T-helper 2 cell treated with Interferon-gamma antibody and Interleukin-4, amounts not matched to agents 100 ng/mL and 5 ng/mL, for 36 hours (primary cell): ENCODE data around the gene QDPR. TPM values are rescaled to one million over a fixed set of nuclear protein-coding genes. Genes with fewer than 3 reads are reported as not detected.
"Not testable (repeated sequence)": the region's sequence is repeated elsewhere in the genome, so short reads cannot be mapped to it uniquely, and the experiment has no call there.

Source experiments
- intact Hi-C: fragments of 100-400 bp; cut with micrococcal nuclease; formaldehyde crosslinking; loops from one replicate; pipeline ENCODE4 v1.15.1; 2023
- total RNA-seq: library from RNA; stranded (reverse); gene quantifications from 2 replicates; pipeline ENCODE4 v1.2.3, GENCODE V29; 2022

QDPR gene
- 21.0 and 21.8 TPM in 2 replicates for total RNA-seq

- intact Hi-C loops = loop anchor here (1.0 to 5.0 kb wide), 3 partner anchors 65 to 510 kb away; partner anchors contain the start of genes LAP3, LCORL and MED28
Measured at GRCh38 chr4:17511950-17512795, at the start of gene QDPR. Gene QDPR (minus strand): TSS chr4:17512090. CDS start chr4:17512054, 36 bp downstream.

DNA sequence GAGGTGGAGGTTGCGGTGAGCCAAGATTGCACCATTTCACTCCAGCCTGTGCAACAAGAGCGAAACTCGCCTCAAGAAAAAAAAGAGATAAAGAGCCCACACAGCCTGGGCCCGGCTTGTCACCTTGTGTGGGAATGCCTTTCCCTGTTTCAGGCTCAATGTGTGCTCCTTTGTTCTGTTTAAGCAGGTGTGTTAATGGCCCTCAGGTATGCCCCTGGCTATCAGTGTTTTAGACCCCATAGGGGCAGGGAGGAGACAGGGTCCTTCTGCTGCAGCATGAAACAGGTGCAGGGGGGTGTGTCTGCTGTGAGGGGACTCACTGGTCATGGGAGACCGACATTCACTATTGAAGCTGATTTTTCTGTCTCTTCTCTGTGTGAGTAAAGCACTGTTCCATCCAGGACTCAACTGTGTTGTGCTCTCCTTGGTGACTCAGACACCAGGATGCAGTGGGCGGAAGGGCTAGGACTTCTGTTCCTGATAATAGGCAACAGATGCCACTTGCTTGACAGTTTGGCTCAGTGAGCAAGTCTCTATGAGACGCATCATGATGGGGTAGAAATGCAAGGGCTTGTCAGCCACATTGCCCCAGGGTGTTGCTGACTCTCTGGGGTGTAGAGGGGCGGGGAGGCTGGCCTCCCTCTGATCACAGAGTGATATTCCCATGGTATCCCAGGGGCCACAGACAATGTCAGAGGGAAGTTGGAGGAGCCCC is 49.5 kb upstream of the QDPR start:
- intact Hi-C loops = no loop called here

- intact Hi-C loops = no loop called here
Measured at GRCh38 chr4:17560065-17560673, 48.3 kb upstream of the QDPR start.

DNA sequence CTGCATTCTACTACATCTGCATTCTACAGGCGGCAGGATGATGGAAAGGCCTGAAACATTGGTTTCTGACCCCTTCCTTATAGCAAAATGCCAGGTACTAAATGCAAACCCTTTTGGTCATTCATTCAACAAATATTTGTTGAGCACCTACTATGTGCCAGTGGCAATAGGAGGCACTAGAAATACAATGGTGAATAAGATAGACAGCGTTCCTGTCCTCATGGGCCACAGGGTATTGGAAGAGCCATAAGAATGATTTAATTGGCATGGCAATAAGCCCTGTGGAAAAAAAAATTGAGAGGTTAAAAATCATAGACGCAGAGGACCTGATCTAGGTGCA is 47.8 kb upstream of the QDPR start:
- intact Hi-C loops = no loop called here

- intact Hi-C loops = no loop called here
Measured at GRCh38 chr4:17558941-17559708, 47.2 kb upstream of the QDPR start.

DNA sequence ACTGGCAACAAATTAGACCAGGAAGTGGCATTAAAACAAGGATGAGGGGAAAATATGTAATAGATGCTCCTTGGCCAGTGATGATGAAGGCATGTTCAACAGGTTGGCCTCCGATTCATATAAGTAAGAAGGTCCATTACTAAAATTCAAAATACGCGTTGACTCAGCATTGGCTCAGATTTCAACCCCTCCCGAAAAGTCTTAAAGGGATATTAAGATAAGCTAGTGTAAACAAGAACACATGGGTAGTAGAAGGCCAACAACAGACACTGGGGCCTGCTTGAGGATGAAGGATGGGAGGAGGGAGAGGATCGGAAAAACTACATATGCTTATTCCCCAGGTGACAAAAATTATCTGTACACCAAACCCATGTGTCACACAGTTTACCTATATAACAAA is 46.0 kb upstream of the QDPR start:
- intact Hi-C loops = no loop called here

DNA sequence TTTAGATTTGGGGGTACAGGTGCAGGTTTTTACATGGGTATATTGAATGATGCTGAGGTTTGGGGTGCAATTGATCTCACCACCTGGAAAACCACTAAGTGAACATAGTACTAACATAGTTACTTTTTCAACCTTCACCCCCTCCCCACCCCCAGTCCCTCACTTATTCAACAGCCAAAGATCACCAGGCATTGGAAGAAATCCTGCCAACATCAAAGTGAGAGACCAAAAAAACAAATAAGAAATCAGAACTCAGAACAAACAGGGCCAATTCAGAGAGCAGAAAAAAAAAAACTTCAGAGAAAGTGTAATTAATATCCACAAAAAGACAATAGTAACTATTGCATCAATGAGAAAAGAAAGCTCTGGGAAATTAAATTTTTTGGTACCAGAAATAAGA is 44.6 kb upstream of the QDPR start:
- intact Hi-C loops = no loop called here

DNA sequence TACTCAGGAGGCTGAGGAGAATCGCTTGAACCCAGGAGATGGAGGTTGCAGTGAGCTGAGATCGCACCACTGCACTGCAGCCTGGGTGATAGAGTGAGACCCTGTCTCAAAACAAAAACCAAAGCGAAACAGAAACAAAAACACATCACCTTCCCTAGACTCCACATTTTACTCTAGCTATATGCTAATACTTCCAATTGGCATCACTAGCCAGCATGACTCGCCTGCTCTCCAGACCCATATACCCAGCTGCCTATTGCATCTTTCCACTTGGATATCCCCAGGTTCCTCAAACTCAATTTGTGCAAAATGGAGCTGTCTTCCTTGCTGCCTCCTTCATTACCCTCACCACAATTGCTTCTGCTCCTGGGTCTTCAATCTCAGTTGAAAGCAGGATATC is 42.7 kb upstream of the QDPR start:
- intact Hi-C loops = no loop called here

GRCh38 chr4:17552427-17552826 is 40.5 kb upstream of the QDPR start:
- intact Hi-C loops = no loop called here

DNA sequence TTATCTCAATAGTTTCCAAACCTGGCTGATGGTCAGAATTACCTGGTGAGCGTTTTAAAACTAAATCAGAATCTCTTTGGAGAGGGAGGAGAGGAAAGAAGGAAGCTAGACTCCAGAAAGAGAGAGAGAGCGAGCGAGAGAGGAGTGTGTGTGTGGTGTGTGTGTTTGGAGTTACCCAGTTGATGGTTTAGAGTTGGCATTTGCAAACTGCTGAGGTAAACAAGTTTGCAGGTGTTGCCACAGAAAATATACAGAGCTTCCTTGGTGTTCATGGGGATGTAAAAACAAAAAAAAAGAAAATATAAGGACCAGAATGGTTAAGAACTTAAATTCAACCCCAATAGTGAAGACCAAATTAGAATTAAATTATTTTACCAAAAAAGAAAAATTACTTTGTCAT is 38.7 kb upstream of the QDPR start:
- intact Hi-C loops = no loop called here

- intact Hi-C loops = loop anchor here (10.0 kb wide), 1 partner anchor 818 kb away; no protein-coding TSS in a partner anchor
Measured at GRCh38 chr4:17546678-17547077, 34.8 kb upstream of the QDPR start.

DNA sequence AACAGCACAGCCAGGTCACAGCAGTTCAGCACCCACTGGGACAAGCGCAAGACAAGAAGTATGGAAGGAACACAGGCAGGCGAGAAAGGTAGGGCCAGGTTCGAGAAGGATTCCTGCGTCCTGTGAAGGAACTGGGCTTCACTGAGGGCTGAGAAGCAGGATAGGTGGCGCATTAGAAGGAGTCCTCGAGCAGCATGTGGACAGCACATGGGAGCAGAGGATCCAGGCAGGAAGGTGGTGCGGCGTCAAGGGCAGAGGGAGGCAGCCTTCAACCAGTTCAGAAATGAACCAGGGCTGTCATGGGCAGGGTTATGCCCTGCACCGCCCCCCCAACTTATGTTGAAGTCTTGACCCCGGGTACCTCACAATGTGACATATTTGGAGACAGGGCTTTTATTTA is 34.3 kb upstream of the QDPR start:
- intact Hi-C loops = loop anchor here (10.0 kb wide), 1 partner anchor 819 kb away; no protein-coding TSS in a partner anchor

GRCh38 chr4:17545374-17546140 is 33.7 kb upstream of the QDPR start:
- intact Hi-C loops = loop anchor here (10.0 kb wide), 1 partner anchor 819 kb away; no protein-coding TSS in a partner anchor

DNA sequence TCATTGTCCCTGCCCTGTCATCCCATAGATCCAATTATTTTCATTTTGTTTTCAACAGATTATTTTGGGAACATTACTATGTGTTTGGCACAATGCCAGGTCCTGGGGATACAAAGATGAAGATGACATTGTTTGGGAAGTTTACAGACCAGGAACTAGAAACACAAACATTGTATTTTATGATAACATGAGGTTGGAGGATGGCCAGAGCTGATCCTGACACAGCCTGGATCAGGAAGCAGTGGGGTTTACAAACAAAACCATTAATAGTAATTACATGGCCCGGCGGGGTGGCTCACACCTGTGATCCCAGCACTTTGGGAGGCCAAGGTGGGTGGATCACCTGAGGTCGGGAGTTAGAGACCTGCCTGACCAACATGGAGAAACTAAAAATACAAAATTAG is 32.9 kb upstream of the QDPR start:
- intact Hi-C loops = loop anchor here (10.0 kb wide), 1 partner anchor 820 kb away; no protein-coding TSS in a partner anchor

GRCh38 chr4:17544205-17544604 is 32.3 kb upstream of the QDPR start:
- intact Hi-C loops = loop anchor here (10.0 kb wide), 1 partner anchor 821 kb away; no protein-coding TSS in a partner anchor

GRCh38 chr4:17537060-17537459 is 25.2 kb upstream of the QDPR start:
- intact Hi-C loops = not testable (repeated sequence)

GRCh38 chr4:17535906-17536305 is 24.0 kb upstream of the QDPR start:
- intact Hi-C loops = no loop called here

- intact Hi-C loops = no loop called here
Measured at GRCh38 chr4:17535242-17535641, 23.4 kb upstream of the QDPR start.

GRCh38 chr4:17534705-17535104 is 22.8 kb upstream of the QDPR start:
- intact Hi-C loops = no loop called here

DNA sequence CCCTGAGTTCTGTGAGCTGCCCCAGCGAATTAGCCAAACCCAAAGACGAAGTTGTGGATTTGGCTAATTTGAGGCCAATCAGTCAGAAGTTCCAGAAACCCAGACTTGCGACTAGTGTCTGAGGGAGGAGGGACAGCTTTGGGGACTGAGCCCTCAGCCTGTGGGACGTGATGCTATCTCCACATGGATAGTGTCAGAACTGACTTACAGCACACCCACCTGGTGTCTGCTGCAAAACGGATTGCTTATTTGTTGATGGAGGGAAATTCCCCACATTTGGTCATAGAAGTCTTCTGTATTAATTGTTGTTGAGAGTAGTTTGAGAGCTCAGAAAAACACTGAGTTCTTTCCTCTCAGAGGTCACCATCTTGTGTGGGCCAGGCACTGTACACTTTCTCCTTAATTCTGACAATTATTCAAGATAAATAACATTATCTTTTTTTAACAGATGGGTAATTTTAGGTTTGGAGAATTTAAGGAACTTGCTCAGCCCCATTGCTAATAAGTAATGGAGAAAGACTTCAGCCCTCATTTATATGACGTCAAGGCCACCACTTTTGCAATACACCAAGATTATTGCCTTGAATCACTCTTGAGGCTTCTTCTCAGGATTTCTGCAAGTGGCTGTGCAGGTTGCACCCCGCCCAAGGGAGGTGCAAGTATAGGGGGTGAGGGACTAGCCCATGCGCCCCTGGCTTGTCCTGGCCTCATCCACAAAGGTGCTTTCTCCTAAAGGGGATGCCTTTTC is 19.8 kb upstream of the QDPR start:
- intact Hi-C loops = no loop called here
